ENCODE data around the gene ASB18. TPM values are rescaled to one million over a fixed set of nuclear protein-coding genes. Genes with fewer than 3 reads are reported as not detected.

Gene ASB18
- total RNA-seq, 2 donors from 2014 or later = not detected

DNA sequence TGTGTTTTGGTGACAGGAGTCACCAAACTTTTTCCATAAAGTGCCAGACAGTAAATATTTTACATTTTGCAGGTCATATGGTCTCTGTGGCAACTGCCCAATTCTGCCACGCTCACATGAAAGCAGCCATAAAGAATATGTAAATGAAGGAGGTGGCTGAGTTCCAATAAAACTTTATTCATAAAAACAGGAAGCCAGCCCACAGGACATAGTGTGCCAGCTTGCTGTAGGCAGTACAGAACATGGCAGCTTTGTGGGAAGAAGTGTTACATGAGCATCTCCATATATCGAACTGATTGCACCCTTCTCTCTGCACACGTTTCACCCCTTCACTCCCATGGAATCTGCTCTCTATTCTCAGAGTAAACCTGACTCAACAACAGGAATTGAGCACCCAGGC lies 10.2 kb downstream of the ASB18 start:
- H3K27me3 ChIP-seq (ENCODE audit: control insufficient read depth, insufficient read depth, low read length, poor library complexity, severe bottlenecking) = no peaks in the 10 kb centered on the region
- 90 to 100% methylated on average over 3 of the region's 3 CpGs for WGBS, 2 experiments (ENCODE audit: insufficient coverage in 1 of 2, insufficient read length in 1 of 2)
- TF ChIP-seq, protein P1, sequence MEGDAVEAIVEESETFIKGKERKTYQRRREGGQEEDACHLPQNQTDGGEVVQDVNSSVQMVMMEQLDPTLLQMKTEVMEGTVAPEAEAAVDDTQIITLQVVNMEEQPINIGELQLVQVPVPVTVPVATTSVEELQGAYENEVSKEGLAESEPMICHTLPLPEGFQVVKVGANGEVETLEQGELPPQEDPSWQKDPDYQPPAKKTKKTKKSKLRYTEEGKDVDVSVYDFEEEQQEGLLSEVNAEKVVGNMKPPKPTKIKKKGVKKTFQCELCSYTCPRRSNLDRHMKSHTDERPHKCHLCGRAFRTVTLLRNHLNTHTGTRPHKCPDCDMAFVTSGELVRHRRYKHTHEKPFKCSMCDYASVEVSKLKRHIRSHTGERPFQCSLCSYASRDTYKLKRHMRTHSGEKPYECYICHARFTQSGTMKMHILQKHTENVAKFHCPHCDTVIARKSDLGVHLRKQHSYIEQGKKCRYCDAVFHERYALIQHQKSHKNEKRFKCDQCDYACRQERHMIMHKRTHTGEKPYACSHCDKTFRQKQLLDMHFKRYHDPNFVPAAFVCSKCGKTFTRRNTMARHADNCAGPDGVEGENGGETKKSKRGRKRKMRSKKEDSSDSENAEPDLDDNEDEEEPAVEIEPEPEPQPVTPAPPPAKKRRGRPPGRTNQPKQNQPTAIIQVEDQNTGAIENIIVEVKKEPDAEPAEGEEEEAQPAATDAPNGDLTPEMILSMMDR (conservative IDR thresholded peaks at IDR 0.05) = no peak
- Mint-ChIP-seq H3K9me3 (no peaks in the 10 kb centered on the region), H3K36me3 (ENCODE audit: low read depth) (no peaks in the 10 kb centered on the region), H3K4me1 (no peaks in the 10 kb centered on the region), H3K27me3 (ENCODE audit: insufficient read depth) (peaks cover 5% of the 10 kb centered on the region), H3K4me3 (no peak overlapping the region), H3K27ac (no peak overlapping the region)
- no peak overlapping the region for H3K27ac ChIP-seq (ENCODE audit: low read depth, low read length)
- no peaks in the 10 kb centered on the region for H3K36me3 ChIP-seq (ENCODE audit: control insufficient read depth, insufficient read depth, low read length)
- H3K4me3 ChIP-seq (ENCODE audit: low read length) = no peak overlapping the region
- no peaks in the 10 kb centered on the region for H3K9me3 ChIP-seq (ENCODE audit: control insufficient read depth, low read length)
- DNase-seq = peak; percentile 17
- no peak overlapping the region for H3K9ac ChIP-seq (ENCODE audit: extremely low read depth, low read length, poor library complexity, severe bottlenecking)
- no peaks in the 10 kb centered on the region for H3K4me1 ChIP-seq (ENCODE audit: control insufficient read depth, insufficient read depth, low read length)

DNA sequence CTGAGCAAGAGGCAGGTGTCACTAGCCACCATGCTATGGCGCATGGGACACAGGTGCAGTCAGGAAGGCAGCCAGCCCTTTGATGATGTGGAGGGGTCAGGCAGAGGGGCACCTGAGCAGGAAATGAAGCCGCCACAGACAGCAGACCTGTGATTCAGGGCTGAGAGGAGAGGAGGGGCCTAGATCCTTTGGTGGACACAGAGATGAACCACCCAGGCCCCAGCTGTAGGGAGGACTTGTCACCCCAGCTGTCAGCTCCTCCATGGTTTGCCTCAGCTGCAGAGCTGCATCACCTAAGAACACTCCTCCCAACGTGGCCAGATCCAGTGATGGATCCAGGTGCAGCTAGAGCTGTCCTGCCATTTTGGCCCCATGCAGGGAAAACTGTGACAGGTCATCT lies 11.6 kb downstream of the ASB18 start:
- no peak overlapping the region for H3K9ac ChIP-seq (ENCODE audit: extremely low read depth, low read length, poor library complexity, severe bottlenecking)
- no peaks in the 10 kb centered on the region for H3K36me3 ChIP-seq (ENCODE audit: control insufficient read depth, insufficient read depth, low read length)
- Mint-ChIP-seq H3K9me3 (no peaks in the 10 kb centered on the region), H3K36me3 (ENCODE audit: low read depth) (no peaks in the 10 kb centered on the region), H3K4me1 (no peaks in the 10 kb centered on the region), H3K27ac (no peak overlapping the region), H3K27me3 (ENCODE audit: insufficient read depth) (peaks cover 6% of the 10 kb centered on the region), H3K4me3 (no peak overlapping the region)
- DNase-seq = no peak
- H3K9me3 ChIP-seq (ENCODE audit: control insufficient read depth, low read length) = no peaks in the 10 kb centered on the region
- no peak overlapping the region for H3K27ac ChIP-seq (ENCODE audit: low read depth, low read length)
- no peaks in the 10 kb centered on the region for H3K4me1 ChIP-seq (ENCODE audit: control insufficient read depth, insufficient read depth, low read length)
- H3K4me3 ChIP-seq (ENCODE audit: low read length) = no peak overlapping the region
- 89 to 95% methylated on average over 2 to 3 of the region's 3 CpGs for WGBS, 2 experiments (ENCODE audit: insufficient coverage in 1 of 2, insufficient read length in 1 of 2)
- no peaks in the 10 kb centered on the region for H3K27me3 ChIP-seq (ENCODE audit: control insufficient read depth, insufficient read depth, low read length, poor library complexity, severe bottlenecking)
- TF ChIP-seq, protein P1 (conservative IDR thresholded peaks at IDR 0.05) = no peak

DNA sequence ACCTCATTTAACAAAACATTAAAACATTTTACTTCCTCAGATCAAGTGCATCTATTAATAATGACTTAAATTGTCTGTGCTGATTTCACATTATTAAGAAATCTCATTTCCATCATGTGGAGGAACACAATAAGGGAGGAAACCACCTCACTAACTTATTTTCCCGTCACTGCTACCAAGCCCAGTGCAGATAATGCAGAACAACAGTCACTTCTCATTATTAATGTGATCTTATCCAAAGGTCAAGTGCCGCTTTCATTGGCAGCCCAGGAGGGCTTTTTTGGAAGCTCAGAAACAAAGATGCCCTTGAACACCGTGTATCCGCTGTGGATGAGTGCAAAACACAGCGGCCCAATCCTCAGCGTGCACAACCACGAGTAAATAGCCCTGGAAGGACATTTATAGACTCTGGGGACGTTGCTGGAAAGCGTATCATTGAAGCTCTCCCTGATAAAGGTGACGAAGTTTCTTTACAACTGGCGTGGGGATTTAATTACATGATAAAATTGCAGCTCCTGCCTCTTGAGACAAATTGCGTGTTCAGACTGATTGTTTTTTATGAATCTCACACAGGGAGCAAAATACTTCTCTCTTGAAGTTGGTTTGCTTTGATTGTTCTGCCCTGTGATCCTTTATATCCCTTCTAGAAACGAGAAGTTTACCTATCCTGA lies 13.2 kb downstream of the ASB18 start:
- Mint-ChIP-seq H3K36me3 (ENCODE audit: low read depth) (no peaks in the 10 kb centered on the region), H3K27ac (no peak overlapping the region), H3K4me1 (no peaks in the 10 kb centered on the region), H3K9me3 (no peaks in the 10 kb centered on the region), H3K4me3 (no peak overlapping the region), H3K27me3 (ENCODE audit: insufficient read depth) (peaks cover 8% of the 10 kb centered on the region)
- Histone ChIP-seq H3K36me3 (ENCODE audit: control insufficient read depth, insufficient read depth, low read length) (no peaks in the 10 kb centered on the region), H3K4me3 (ENCODE audit: low read length) (no peak overlapping the region), H3K4me1 (ENCODE audit: control insufficient read depth, insufficient read depth, low read length) (no peaks in the 10 kb centered on the region), H3K27me3 (ENCODE audit: control insufficient read depth, insufficient read depth, low read length, poor library complexity, severe bottlenecking) (no peaks in the 10 kb centered on the region), H3K27ac (ENCODE audit: low read depth, low read length) (no peak overlapping the region), H3K9me3 (ENCODE audit: control insufficient read depth, low read length) (no peaks in the 10 kb centered on the region), H3K9ac (ENCODE audit: extremely low read depth, low read length, poor library complexity, severe bottlenecking) (no peak overlapping the region)
- no peak for DNase-seq
- TF ChIP-seq, protein P1 (conservative IDR thresholded peaks at IDR 0.05) = no peak
- WGBS, 2 experiments (ENCODE audit: insufficient coverage in 1 of 2, insufficient read length in 1 of 2) = 86 to 91% methylated on average over 12 to 13 of the region's 13 CpGs

All from endodermal cell (in vitro differentiated cells).